HepG2 (cell line): ENCODE results near the gene UTS2R. TPM values are rescaled to one million over a fixed set of nuclear protein-coding genes. Genes with fewer than 3 reads are reported as not detected.
"Not testable (repeated sequence)": the region's sequence is repeated elsewhere in the genome, so short reads cannot be mapped to it uniquely, and the experiment has no call there.

Source experiments
- ATAC-seq: fragments of 200-7000 bp; cut with Tn5 transposase; 3 replicates; pipeline ENCODE4 v1.9.1; 2020; ENCODE audit warnings: mild to moderate bottlenecking, moderate library complexity
- BruUV-seq: library from RNA; stranded (reverse); fragments of 400-500 nt; replicated peaks from 2 replicates; lab custom pipeline; 2021; lab: Mats Ljungman, UMichigan
- CTCF ChIA-PET: fragments of 300-600 bp; formaldehyde crosslinking; extraction: SDS; loops from one replicate; lab custom pipeline; 2021; ENCODE audit warnings: low total read pairs, inconsistent platforms, low intra/inter-chr PET ratio; lab: Yijun Ruan, JAX
- POLR2A ChIA-PET: fragments of 350-600 bp; sonication (Branson Sonifier 250); formaldehyde crosslinking; loops from one replicate; lab custom pipeline; 2020; ENCODE audit warnings: antibody characterized with exemption, inconsistent platforms; lab: Yijun Ruan, JAX
- DNase-seq: peaks from one replicate; pipeline ENCODE4 v3.0.0-alpha.2; 2015; ENCODE audit warnings: low spot score
- FAIRE-seq: peaks from 3 replicates; lab custom pipeline; 2011; peaks lifted over from hg19 to GRCh38; lab: Jason Lieb, UNC
- H2AFZ ChIP-seq: one replicate; pipeline ENCODE4 v1.6.1; 2011; ENCODE audit warnings: low read length, inconsistent platforms
- H3K27ac ChIP-seq: fragments of 300-600 bp; 3 replicates; pipeline ENCODE4 v1.8.0; 2011; ENCODE audit warnings: mixed run types, mild to moderate bottlenecking, mixed read lengths, low read length, inconsistent platforms; ENCODE audit not compliant: insufficient read depth; ENCODE audit errors: extremely low read length
- H3K27me3 ChIP-seq, 2 experiments: fragments of 200-600 bp in 1 of 2; 2 replicates in 1 of 2; 3 replicates in 1 of 2; pipeline versions ENCODE4 v1.6.0 to v1.8.0; 2011; ENCODE audit warnings: low read length in 2 of 2, mild to moderate bottlenecking in 2 of 2, moderate library complexity in 2 of 2, inconsistent platforms in 1 of 2; ENCODE audit not compliant: insufficient read depth in 2 of 2, control insufficient read depth in 1 of 2
- H3K36me3 ChIP-seq, 2 experiments: fragments of 200-600 bp in 1 of 2; replicated peaks in 1 of 2; 2 replicates in 1 of 2; 3 replicates in 1 of 2; pipeline versions ENCODE4 v1.5.1 to v1.8.0; 2011; ENCODE audit warnings: low read length in 2 of 2, inconsistent platforms in 1 of 2; ENCODE audit not compliant: insufficient read depth in 2 of 2, control insufficient read depth in 1 of 2
- H3K4me1 ChIP-seq: 2 replicates; pipeline ENCODE4 v1.5.1; 2012; ENCODE audit warnings: low read length, inconsistent platforms; ENCODE audit not compliant: insufficient read depth
- H3K4me2 ChIP-seq: 2 replicates; pipeline ENCODE4 v1.6.0; 2011; ENCODE audit warnings: low read depth, low read length, inconsistent platforms
- H3K4me3 ChIP-seq, 3 experiments: fragments of 200-600 bp in 1 of 3; sonication (generic), shearing (Covaris generic) in 1 of 3; replicated peaks in 1 of 3; 2 replicates each; pipeline ENCODE4 v1.5.1; 2011 to 2016; ENCODE audit warnings: low read length in 3 of 3, inconsistent platforms in 2 of 3, low read depth in 2 of 3, mild to moderate bottlenecking in 2 of 3, control low read depth in 1 of 3, mixed read lengths in 1 of 3; ENCODE audit not compliant: insufficient read depth in 1 of 3
- H3K79me2 ChIP-seq: one replicate; pipeline ENCODE4 v1.6.1; 2011; ENCODE audit warnings: low read length, inconsistent platforms; ENCODE audit not compliant: insufficient read depth
- H3K9ac ChIP-seq: 2 replicates; pipeline ENCODE4 v1.6.0; 2011; ENCODE audit warnings: mild to moderate bottlenecking, low read depth, low read length, inconsistent platforms; ENCODE audit not compliant: insufficient read depth
- H3K9me3 ChIP-seq: 2 replicates; pipeline ENCODE4 v1.5.1; 2012; ENCODE audit warnings: mild to moderate bottlenecking, low read length
- H4K20me1 ChIP-seq: 2 replicates; pipeline ENCODE4 v1.6.0; 2011; ENCODE audit warnings: inconsistent platforms, mild to moderate bottlenecking, low read length, moderate library complexity; ENCODE audit not compliant: insufficient read depth
- MED13 ChIP-seq: sonication (generic); formaldehyde crosslinking; IDR thresholded peaks from 2 replicates; pipeline ENCODE4 v1.5.0; 2020; ENCODE audit warnings: missing genetic modification reagents
- NFIC ChIP-seq: IDR thresholded peaks from 2 replicates; pipeline ENCODE4 v1.6.1; 2012; ENCODE audit warnings: mild to moderate bottlenecking, low read length, inconsistent platforms
- PHF5A ChIP-seq: IDR thresholded peaks from one replicate; pipeline ENCODE4 v1.6.1; 2018; ENCODE audit warnings: low read depth, missing genetic modification reagents; ENCODE audit not compliant: unreplicated experiment
- SALL2 ChIP-seq: sonication (generic); formaldehyde crosslinking; IDR thresholded peaks from 2 replicates; pipeline ENCODE4 v1.8.1; 2023; ENCODE audit warnings: mild to moderate bottlenecking, missing genetic modification reagents, inconsistent platforms
- ZNF275 ChIP-seq: sonication (generic); formaldehyde crosslinking; IDR thresholded peaks from 2 replicates; pipeline ENCODE4 v1.8.0; 2022; ENCODE audit warnings: missing genetic modification reagents, mild to moderate bottlenecking, inconsistent platforms, borderline replicate concordance
- ZNF558 ChIP-seq: sonication (generic); formaldehyde crosslinking; IDR thresholded peaks from 2 replicates; pipeline ENCODE4 v1.9.0; 2022; ENCODE audit warnings: mild to moderate bottlenecking, missing genetic modification reagents, borderline replicate concordance
- ZNF644 ChIP-seq: IDR thresholded peaks from 2 replicates; pipeline ENCODE4 v1.6.1; 2016; ENCODE audit warnings: low read depth
- ZNF709 ChIP-seq: sonication (generic); formaldehyde crosslinking; IDR thresholded peaks from 2 replicates; pipeline ENCODE4 v1.5.0; 2020; ENCODE audit warnings: mild to moderate bottlenecking, missing genetic modification reagents
- WGBS: methylation state at CpG from one replicate; pipeline ENCODE4 v1.1.6; 2017; ENCODE audit warnings: low lambda C conversion rate; 5-methylcytosine and 5-hydroxymethylcytosine counted together
- in situ Hi-C: cut with HindIII; loops from 2 replicates; pipeline ENCODE4 v1.10.0; 2017; ENCODE audit warnings: low pct_unique_long_range_greater_than_20kb; ENCODE audit not compliant: extremely low pct_ligation_motif_present
- intact Hi-C: fragments of 100-400 bp; cut with micrococcal nuclease; formaldehyde crosslinking; loops from one replicate; pipeline ENCODE4 v1.10.0; 2022; ENCODE audit not compliant: unreplicated experiment
- polyA plus RNA-seq, 8 experiments: library from polyadenylated mRNA; depleted of rRNA in 3 of 8; stranded (reverse) in 7 of 8; unstranded in 1 of 8; fragments of >200 nt; fragmentation: Illumina TruSeq in 4 of 8; extraction: Trizol in 4 of 8; gene quantifications; 2 replicates each; pipeline versions ENCODE4 v1.2.1 to v1.2.3, GENCODE V29; 2011 to 2016; ENCODE audit warnings: low read depth in 4 of 8, missing spikeins in 1 of 8, mixed read lengths in 1 of 8; ENCODE audit not compliant: insufficient read depth in 1 of 8
- total RNA-seq, 5 experiments: library from RNA; depleted of rRNA; stranded (reverse); fragments of >200 nt; fragmentation: Illumina TruSeq; extraction: Trizol; gene quantifications; 2 replicates each; pipeline ENCODE4 v1.2.3, GENCODE V29; 2016; ENCODE audit warnings: low read depth in 1 of 5

UTS2R gene
- total and polyA plus RNA-seq, 2 of the 13 experiments (the other 11 are each of a cell fraction or from before 2014, with no cell fraction given), result 0.13 to 0.15 TPM

- no peak for TF ChIP-seq ZNF275 (CRISPR knock-in tag)
- TF ChIP-seq ZNF558 (CRISPR knock-in tag), result no peak
- no peak for TF ChIP-seq SALL2 (CRISPR knock-in tag)
- TF ChIP-seq MED13 (CRISPR knock-in tag), result no peak
- no peak for TF ChIP-seq PHF5A (CRISPR knock-in tag)
- no peak for TF ChIP-seq ZNF644 (CRISPR knock-in tag)
These were observed 38.6 kb downstream of the UTS2R start (continued) for GRCh38 chr17:82410014-82410716.

GRCh38 chr17:82411396-82412053 lies 40.0 kb downstream of the UTS2R start:
- 0 out of 2 replicates have a peak, but pooled peaks have one; percentile 24 for TF ChIP-seq ZNF709
- TF ChIP-seq NFIC, result no peak
- intact Hi-C loops (loop anchor here (2.0 kb wide), 1 partner anchor 65 kb away; no protein-coding TSS in a partner anchor), in situ Hi-C loops (loop anchor here (5.0 kb wide), 1 partner anchor 59 kb away; no protein-coding TSS in a partner anchor)
- no peaks in the 10 kb centered on the region for H3K9me3 ChIP-seq
- BruUV-seq, result no TSS peak
- no peak for DNase-seq
- peaks cover 2 to 16% of the 10 kb centered on the region in 2 experiments; a peak in 3 of 5 replicates for H3K36me3 ChIP-seq
- H3K27me3 ChIP-seq, result no peaks in the 10 kb centered on the region
- peaks cover 25% of the 10 kb centered on the region for H3K4me1 ChIP-seq
- FAIRE-seq, result no peak
- H3K4me3 ChIP-seq, result no peak overlapping the region
- ChIA-PET CTCF (no interaction called here), POLR2A (no interaction called here)
- no peak overlapping the region for H3K4me2 ChIP-seq
- H4K20me1 ChIP-seq, result peaks cover 18% of the 10 kb centered on the region; the same call in 1 of the 2 replicates
- no peaks in the 10 kb centered on the region for H3K79me2 ChIP-seq
- no peak for ATAC-seq
- H3K9ac ChIP-seq, result no peak overlapping the region
- no peak overlapping the region for H2AFZ ChIP-seq
- WGBS, result 98% methylated on average over 22 of the region's 24 CpGs
- H3K27ac ChIP-seq, result no peak overlapping the region

- H3K9me3 ChIP-seq, H2AFZ ChIP-seq, BruUV-seq, H3K79me2 ChIP-seq, CTCF ChIA-PET, ATAC-seq, H3K9ac ChIP-seq, H3K4me3 ChIP-seq, H3K4me2 ChIP-seq, FAIRE-seq, H3K27ac ChIP-seq, DNase-seq, H3K27me3 ChIP-seq: not testable (repeated sequence)
- POLR2A ChIA-PET, result interaction anchor here (1.1 kb wide), 1 partner anchor 27 kb away, joined by 4 read pairs; no protein-coding TSS in a partner anchor
- Histone ChIP-seq H4K20me1 (peaks cover 18% of the 10 kb centered on the region; the same call in 1 of the 2 replicates), H3K4me1 (peaks cover 26% of the 10 kb centered on the region), H3K36me3 (peaks cover 2 to 16% of the 10 kb centered on the region in 2 experiments; a peak in 3 of 5 replicates)
- in situ Hi-C loops, result loop anchor here (5.0 kb wide), 1 partner anchor 60 kb away; no protein-coding TSS in a partner anchor
- 92% methylated on average over 16 of the region's 16 CpGs for WGBS
- intact Hi-C loops, result loop anchor here (2.0 kb wide), 1 partner anchor 65 kb away; no protein-coding TSS in a partner anchor
These were observed 40.5 kb downstream of the UTS2R start for GRCh38 chr17:82412081-82412480.
